SK-N-SH treated with all-trans-retinoic acid at 6 μM for 48 hours (cell line): ENCODE results near the gene RPS16.

ENCODE experiments used
- ARNTL ChIP-seq: fragments of 450-650 bp; formaldehyde crosslinking; IDR thresholded peaks from 2 replicates; pipeline ENCODE4 v1.5.0; 2020; ENCODE audit warnings: low read depth, mild to moderate bottlenecking, moderate library complexity, borderline replicate concordance
- OSR1 ChIP-seq: fragments of 250-450 bp; sonication (Bioruptor Pico); IDR thresholded peaks from 2 replicates; pipeline ENCODE4 v1.8.0; 2022; ENCODE audit warnings: moderate library complexity, mild to moderate bottlenecking, inconsistent platforms
- TCF4 ChIP-seq: fragments of 250-450 bp; sonication (Bioruptor Pico); IDR thresholded peaks from 2 replicates; pipeline ENCODE4 v1.8.0; 2021; ENCODE audit warnings: mild to moderate bottlenecking, moderate library complexity, borderline replicate concordance
- ZNF70 ChIP-seq: fragments of 450-650 bp; formaldehyde crosslinking; IDR thresholded peaks from 2 replicates; pipeline ENCODE4 v1.5.0; 2020; ENCODE audit warnings: mild to moderate bottlenecking, moderate library complexity
- TF ChIP-seq, protein P1 (sequence below): fragments of 250-450 bp; sonication (Bioruptor Pico); IDR thresholded peaks from 2 replicates; pipeline ENCODE4 v1.8.0; 2020; ENCODE audit warnings: mild to moderate bottlenecking, moderate library complexity, borderline replicate concordance
- TF ChIP-seq, protein P2 (sequence below): fragments of 250-450 bp; sonication (Bioruptor Pico); IDR thresholded peaks from 2 replicates; pipeline ENCODE4 v1.5.0; 2020; ENCODE audit warnings: mild to moderate bottlenecking, moderate library complexity

GRCh38 chr19:39409208-39410016 is 26.3 kb downstream of the RPS16 start:
- TF ChIP-seq OSR1 (CRISPR knock-in tag) = no peak
- TF ChIP-seq, protein P1, sequence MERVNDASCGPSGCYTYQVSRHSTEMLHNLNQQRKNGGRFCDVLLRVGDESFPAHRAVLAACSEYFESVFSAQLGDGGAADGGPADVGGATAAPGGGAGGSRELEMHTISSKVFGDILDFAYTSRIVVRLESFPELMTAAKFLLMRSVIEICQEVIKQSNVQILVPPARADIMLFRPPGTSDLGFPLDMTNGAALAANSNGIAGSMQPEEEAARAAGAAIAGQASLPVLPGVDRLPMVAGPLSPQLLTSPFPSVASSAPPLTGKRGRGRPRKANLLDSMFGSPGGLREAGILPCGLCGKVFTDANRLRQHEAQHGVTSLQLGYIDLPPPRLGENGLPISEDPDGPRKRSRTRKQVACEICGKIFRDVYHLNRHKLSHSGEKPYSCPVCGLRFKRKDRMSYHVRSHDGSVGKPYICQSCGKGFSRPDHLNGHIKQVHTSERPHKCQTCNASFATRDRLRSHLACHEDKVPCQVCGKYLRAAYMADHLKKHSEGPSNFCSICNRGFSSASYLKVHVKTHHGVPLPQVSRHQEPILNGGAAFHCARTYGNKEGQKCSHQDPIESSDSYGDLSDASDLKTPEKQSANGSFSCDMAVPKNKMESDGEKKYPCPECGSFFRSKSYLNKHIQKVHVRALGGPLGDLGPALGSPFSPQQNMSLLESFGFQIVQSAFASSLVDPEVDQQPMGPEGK (CRISPR knock-in tag) = no peak; the same call in none of the 2 replicates
- no peak for TF ChIP-seq ZNF70 (CRISPR knock-in tag)
- TF ChIP-seq, protein P2, sequence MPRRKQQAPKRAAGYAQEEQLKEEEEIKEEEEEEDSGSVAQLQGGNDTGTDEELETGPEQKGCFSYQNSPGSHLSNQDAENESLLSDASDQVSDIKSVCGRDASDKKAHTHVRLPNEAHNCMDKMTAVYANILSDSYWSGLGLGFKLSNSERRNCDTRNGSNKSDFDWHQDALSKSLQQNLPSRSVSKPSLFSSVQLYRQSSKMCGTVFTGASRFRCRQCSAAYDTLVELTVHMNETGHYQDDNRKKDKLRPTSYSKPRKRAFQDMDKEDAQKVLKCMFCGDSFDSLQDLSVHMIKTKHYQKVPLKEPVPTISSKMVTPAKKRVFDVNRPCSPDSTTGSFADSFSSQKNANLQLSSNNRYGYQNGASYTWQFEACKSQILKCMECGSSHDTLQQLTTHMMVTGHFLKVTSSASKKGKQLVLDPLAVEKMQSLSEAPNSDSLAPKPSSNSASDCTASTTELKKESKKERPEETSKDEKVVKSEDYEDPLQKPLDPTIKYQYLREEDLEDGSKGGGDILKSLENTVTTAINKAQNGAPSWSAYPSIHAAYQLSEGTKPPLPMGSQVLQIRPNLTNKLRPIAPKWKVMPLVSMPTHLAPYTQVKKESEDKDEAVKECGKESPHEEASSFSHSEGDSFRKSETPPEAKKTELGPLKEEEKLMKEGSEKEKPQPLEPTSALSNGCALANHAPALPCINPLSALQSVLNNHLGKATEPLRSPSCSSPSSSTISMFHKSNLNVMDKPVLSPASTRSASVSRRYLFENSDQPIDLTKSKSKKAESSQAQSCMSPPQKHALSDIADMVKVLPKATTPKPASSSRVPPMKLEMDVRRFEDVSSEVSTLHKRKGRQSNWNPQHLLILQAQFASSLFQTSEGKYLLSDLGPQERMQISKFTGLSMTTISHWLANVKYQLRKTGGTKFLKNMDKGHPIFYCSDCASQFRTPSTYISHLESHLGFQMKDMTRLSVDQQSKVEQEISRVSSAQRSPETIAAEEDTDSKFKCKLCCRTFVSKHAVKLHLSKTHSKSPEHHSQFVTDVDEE (CRISPR knock-in tag) = no peak
- no peak for TF ChIP-seq TCF4 (CRISPR knock-in tag)
- no peak for TF ChIP-seq ARNTL (CRISPR knock-in tag)
